Liver (tissue), 9 donors: ENCODE results near the gene ADAR. TPM values are rescaled to one million over a fixed set of nuclear protein-coding genes. Genes with fewer than 3 reads are reported as not detected.

Source experiments
- DNase-seq: peaks from one replicate; pipeline ENCODE4 v3.0.0-alpha.2; 2017; ENCODE audit warnings: low spot score
- H3K27ac ChIP-seq, 2 donors: one replicate each; pipeline ENCODE4 v1.7.0; 2013; ENCODE audit warnings: inconsistent platforms in 2 of 2, low read length in 2 of 2, control low read depth in 1 of 2, low read depth in 1 of 2, mild to moderate bottlenecking in 1 of 2
- H3K27me3 ChIP-seq, 4 donors: one replicate each; pipeline versions ENCODE4 v1.6.1 to v1.7.0; 2013; ENCODE audit warnings: low read length in 3 of 4, inconsistent platforms in 1 of 4, mild to moderate bottlenecking in 1 of 4, moderate library complexity in 1 of 4; ENCODE audit not compliant: control insufficient read depth in 4 of 4, insufficient read depth in 4 of 4
- H3K36me3 ChIP-seq, 4 donors: one replicate each; pipeline versions ENCODE4 v1.6.1 to v1.7.0; 2013; ENCODE audit warnings: low read length in 3 of 4, mild to moderate bottlenecking in 3 of 4, low read depth in 1 of 4, moderate library complexity in 1 of 4; ENCODE audit not compliant: control insufficient read depth in 4 of 4, insufficient read depth in 3 of 4
- H3K4me1 ChIP-seq, 4 donors: one replicate each; pipeline versions ENCODE4 v1.6.1 to v1.7.0; 2013; ENCODE audit warnings: low read length in 3 of 4, mild to moderate bottlenecking in 3 of 4, moderate library complexity in 1 of 4; ENCODE audit not compliant: control insufficient read depth in 4 of 4, insufficient read depth in 4 of 4
- H3K4me3 ChIP-seq, 3 donors: one replicate each; pipeline versions ENCODE4 v1.6.1 to v1.7.0; 2013; ENCODE audit warnings: low read length in 3 of 3, control low read depth in 1 of 3, low read depth in 1 of 3, mild to moderate bottlenecking in 1 of 3
- H3K9ac ChIP-seq, 2 donors: one replicate each; pipeline ENCODE4 v1.7.0; 2013; ENCODE audit warnings: low read length in 2 of 2, mild to moderate bottlenecking in 2 of 2, moderate library complexity in 2 of 2, control low read depth in 1 of 2, low read depth in 1 of 2
- H3K9me3 ChIP-seq, 4 donors: one replicate each; pipeline versions ENCODE4 v1.6.1 to v1.7.0; 2013; ENCODE audit warnings: low read length in 3 of 4; ENCODE audit not compliant: control insufficient read depth in 4 of 4
- EGR1 ChIP-seq, 2 donors: IDR thresholded peaks; 2 replicates each; pipeline ENCODE4 v1.6.1; 2016 to 2018; ENCODE audit warnings: antibody characterized with exemption in 2 of 2, low read depth in 2 of 2
- FOXA1 ChIP-seq: IDR thresholded peaks from 2 replicates; pipeline ENCODE4 v1.6.1; 2016; ENCODE audit warnings: antibody characterized with exemption
- FOXA2 ChIP-seq: IDR thresholded peaks from 2 replicates; pipeline ENCODE4 v1.6.1; 2016; ENCODE audit warnings: antibody characterized with exemption
- GABPA ChIP-seq, 2 donors: IDR thresholded peaks in 1 of 2; conservative IDR thresholded peaks in 1 of 2; 2 replicates each; pipeline ENCODE4 v1.6.1; 2016; ENCODE audit warnings: antibody characterized with exemption in 2 of 2, mild to moderate bottlenecking in 1 of 2, moderate library complexity in 1 of 2
- HNF4A ChIP-seq, 2 donors: conservative IDR thresholded peaks; 2 replicates each; pipeline ENCODE4 v1.6.1; 2016; ENCODE audit warnings: antibody characterized with exemption in 2 of 2, mild to moderate bottlenecking in 2 of 2
- HNF4G ChIP-seq: IDR thresholded peaks from 2 replicates; pipeline ENCODE4 v1.6.1; 2016; ENCODE audit warnings: antibody characterized with exemption
- JUND ChIP-seq, 2 donors: IDR thresholded peaks; 2 replicates each; pipeline ENCODE4 v1.6.1; 2016; ENCODE audit warnings: antibody characterized with exemption in 2 of 2
- NR2F2 ChIP-seq: IDR thresholded peaks from 2 replicates; pipeline ENCODE4 v1.6.1; 2016; ENCODE audit warnings: antibody characterized with exemption
- RAD21 ChIP-seq, 2 donors: IDR thresholded peaks; 2 replicates each; pipeline ENCODE4 v1.6.1; 2016; ENCODE audit warnings: antibody characterized with exemption in 2 of 2, mild to moderate bottlenecking in 2 of 2
- RXRA ChIP-seq, 2 donors: IDR thresholded peaks; 2 replicates each; pipeline ENCODE4 v1.6.1; 2017 to 2018; ENCODE audit warnings: antibody characterized with exemption in 2 of 2, mild to moderate bottlenecking in 1 of 2
- SP1 ChIP-seq: IDR thresholded peaks from 2 replicates; pipeline ENCODE4 v1.6.1; 2018; ENCODE audit warnings: antibody characterized with exemption, mild to moderate bottlenecking
- TAF1 ChIP-seq: conservative IDR thresholded peaks from 2 replicates; pipeline ENCODE4 v1.6.1; 2016; ENCODE audit warnings: antibody characterized with exemption, mild to moderate bottlenecking
- YY1 ChIP-seq: IDR thresholded peaks from 2 replicates; pipeline ENCODE4 v1.6.1; 2016; ENCODE audit warnings: antibody characterized with exemption, mild to moderate bottlenecking
- WGBS: extraction: QIAGEN DNeasy Blood & Tissue Kit; methylation state at CpG from one replicate; pipeline ENCODE4 v1.1.7; 2013; 5-methylcytosine and 5-hydroxymethylcytosine counted together
- polyA plus RNA-seq, 2 donors: library from polyadenylated mRNA; stranded (reverse) in 1 of 2; unstranded in 1 of 2; fragments of 200-250 nt in 1 of 2; fragments of >200 nt in 1 of 2; fragmentation: Nextera tagmentation in 1 of 2; extraction: Ambion mirVana in 1 of 2; gene quantifications; one replicate each; pipeline versions ENCODE4 v1.2.1 to v1.2.3, GENCODE V29; 2013 to 2015
- total RNA-seq, 2 donors: library from RNA; depleted of rRNA; stranded (reverse); fragments of >200 nt; gene quantifications; one replicate each; pipeline ENCODE4 v1.2.3, GENCODE V29; 2014
- TF ChIP-seq, protein P1 (sequence below): IDR thresholded peaks from 2 replicates; pipeline ENCODE4 v1.6.1; 2016; ENCODE audit warnings: antibody characterized with exemption
- TF ChIP-seq, protein P2 (sequence below): IDR thresholded peaks from 2 replicates; pipeline ENCODE4 v1.6.1; 2016; ENCODE audit warnings: antibody characterized with exemption
- TF ChIP-seq, protein P3 (sequence below): fragments of 150-350 bp; IDR thresholded peaks from 2 replicates; pipeline ENCODE4 v1.5.1; 2017; ENCODE audit warnings: improper control_type of control experiment, low read depth, low read length; ENCODE audit not compliant: missing input control
- TF ChIP-seq, protein P4 (sequence below): IDR thresholded peaks from 2 replicates; pipeline ENCODE4 v1.6.1; 2016; ENCODE audit warnings: antibody characterized with exemption
- TF ChIP-seq, protein P5 (sequence below): IDR thresholded peaks from 2 replicates; pipeline ENCODE4 v1.6.1; 2016; ENCODE audit warnings: antibody characterized with exemption, mild to moderate bottlenecking
- donor health status: healthy.
- donor health status: healthy.
- donor health status: healthy.
- donor health status: healthy.
- donor health status: healthy.

ADAR gene
- total and polyA plus RNA-seq, 4 donors, result 39.3 to 76.1 (median 51.1) TPM

DNA sequence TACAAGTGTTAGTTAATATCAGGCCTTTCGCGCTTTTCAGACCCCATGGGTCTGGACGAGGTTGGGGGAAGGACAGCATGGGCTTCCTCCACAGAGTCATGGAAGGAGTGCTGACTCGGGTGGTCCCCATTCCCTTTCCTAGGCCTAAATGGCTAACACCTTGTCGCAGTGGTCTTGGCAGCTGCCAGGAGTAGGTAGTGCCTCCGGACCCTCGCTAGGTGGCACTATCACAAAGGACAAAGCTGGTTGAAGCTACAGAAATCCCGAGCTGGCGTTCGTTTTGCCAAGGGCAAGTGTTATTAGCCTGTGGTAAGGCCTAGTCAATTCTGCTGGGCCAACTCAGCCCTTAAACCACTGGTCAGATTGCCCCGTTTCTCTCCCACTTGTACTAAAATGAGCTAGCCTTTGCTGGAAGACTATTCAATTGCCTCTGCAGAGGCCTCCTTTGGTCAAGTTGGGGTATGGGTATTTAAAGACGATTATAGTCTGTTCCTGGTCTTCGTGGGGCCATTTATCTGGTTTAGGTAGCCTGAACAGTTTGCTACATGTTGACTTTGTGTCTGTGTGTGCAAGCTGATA is 48.4 kb downstream of the ADAR start:
- 8% methylated on average over 13 of the region's 13 CpGs for WGBS

More for the DNA sequence above, 48.4 kb downstream of the ADAR start:
- H3K9ac ChIP-seq, result peak overlapping the region; percentile 58 to 81
- peak overlapping the region; percentile 69 to 86 (median 77) for H3K4me3 ChIP-seq
- H3K27ac ChIP-seq, result peak overlapping the region; percentile 88 to 95
- DNase-seq, result peak; percentile 81
- peaks cover 2 to 31% (median 23%) of the 10 kb centered on the region in 4 donors for H3K4me1 ChIP-seq
- TF ChIP-seq RAD21 (IDR thresholded peaks at IDR 0.05) (peak; percentile 97), NR2F2 (peak; percentile 21), HNF4A (conservative IDR thresholded peaks at IDR 0.05) (peak in 1 of 2 donors; percentile 36), HNF4G (no peak), JUND (IDR thresholded peaks at IDR 0.05) (peak in 1 of 2 donors; percentile 41), GABPA (IDR thresholded peaks at IDR 0.05 in 1 of 2, conservative IDR thresholded peaks at IDR 0.05 in 1 of 2) (no peak), TAF1 (no peak), YY1 (no peak), FOXA2 (no peak), FOXA1 (no peak), RXRA (IDR thresholded peaks at IDR 0.05) (peak in 1 of 2 donors; percentile 7), SP1 (no peak), EGR1 (IDR thresholded peaks at IDR 0.05; ENCODE audit: low read depth in 2 of 2) (no peak)
- TF ChIP-seq, protein P1, sequence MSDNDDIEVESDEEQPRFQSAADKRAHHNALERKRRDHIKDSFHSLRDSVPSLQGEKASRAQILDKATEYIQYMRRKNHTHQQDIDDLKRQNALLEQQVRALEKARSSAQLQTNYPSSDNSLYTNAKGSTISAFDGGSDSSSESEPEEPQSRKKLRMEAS, result no peak
- TF ChIP-seq, protein P2, sequence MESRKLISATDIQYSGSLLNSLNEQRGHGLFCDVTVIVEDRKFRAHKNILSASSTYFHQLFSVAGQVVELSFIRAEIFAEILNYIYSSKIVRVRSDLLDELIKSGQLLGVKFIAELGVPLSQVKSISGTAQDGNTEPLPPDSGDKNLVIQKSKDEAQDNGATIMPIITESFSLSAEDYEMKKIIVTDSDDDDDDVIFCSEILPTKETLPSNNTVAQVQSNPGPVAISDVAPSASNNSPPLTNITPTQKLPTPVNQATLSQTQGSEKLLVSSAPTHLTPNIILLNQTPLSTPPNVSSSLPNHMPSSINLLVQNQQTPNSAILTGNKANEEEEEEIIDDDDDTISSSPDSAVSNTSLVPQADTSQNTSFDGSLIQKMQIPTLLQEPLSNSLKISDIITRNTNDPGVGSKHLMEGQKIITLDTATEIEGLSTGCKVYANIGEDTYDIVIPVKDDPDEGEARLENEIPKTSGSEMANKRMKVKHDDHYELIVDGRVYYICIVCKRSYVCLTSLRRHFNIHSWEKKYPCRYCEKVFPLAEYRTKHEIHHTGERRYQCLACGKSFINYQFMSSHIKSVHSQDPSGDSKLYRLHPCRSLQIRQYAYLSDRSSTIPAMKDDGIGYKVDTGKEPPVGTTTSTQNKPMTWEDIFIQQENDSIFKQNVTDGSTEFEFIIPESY, result no peak
- TF ChIP-seq, protein P3, sequence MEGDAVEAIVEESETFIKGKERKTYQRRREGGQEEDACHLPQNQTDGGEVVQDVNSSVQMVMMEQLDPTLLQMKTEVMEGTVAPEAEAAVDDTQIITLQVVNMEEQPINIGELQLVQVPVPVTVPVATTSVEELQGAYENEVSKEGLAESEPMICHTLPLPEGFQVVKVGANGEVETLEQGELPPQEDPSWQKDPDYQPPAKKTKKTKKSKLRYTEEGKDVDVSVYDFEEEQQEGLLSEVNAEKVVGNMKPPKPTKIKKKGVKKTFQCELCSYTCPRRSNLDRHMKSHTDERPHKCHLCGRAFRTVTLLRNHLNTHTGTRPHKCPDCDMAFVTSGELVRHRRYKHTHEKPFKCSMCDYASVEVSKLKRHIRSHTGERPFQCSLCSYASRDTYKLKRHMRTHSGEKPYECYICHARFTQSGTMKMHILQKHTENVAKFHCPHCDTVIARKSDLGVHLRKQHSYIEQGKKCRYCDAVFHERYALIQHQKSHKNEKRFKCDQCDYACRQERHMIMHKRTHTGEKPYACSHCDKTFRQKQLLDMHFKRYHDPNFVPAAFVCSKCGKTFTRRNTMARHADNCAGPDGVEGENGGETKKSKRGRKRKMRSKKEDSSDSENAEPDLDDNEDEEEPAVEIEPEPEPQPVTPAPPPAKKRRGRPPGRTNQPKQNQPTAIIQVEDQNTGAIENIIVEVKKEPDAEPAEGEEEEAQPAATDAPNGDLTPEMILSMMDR, result peak; percentile 96
- TF ChIP-seq, protein P4, sequence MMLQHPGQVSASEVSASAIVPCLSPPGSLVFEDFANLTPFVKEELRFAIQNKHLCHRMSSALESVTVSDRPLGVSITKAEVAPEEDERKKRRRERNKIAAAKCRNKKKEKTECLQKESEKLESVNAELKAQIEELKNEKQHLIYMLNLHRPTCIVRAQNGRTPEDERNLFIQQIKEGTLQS, result no peak
- TF ChIP-seq, protein P5, sequence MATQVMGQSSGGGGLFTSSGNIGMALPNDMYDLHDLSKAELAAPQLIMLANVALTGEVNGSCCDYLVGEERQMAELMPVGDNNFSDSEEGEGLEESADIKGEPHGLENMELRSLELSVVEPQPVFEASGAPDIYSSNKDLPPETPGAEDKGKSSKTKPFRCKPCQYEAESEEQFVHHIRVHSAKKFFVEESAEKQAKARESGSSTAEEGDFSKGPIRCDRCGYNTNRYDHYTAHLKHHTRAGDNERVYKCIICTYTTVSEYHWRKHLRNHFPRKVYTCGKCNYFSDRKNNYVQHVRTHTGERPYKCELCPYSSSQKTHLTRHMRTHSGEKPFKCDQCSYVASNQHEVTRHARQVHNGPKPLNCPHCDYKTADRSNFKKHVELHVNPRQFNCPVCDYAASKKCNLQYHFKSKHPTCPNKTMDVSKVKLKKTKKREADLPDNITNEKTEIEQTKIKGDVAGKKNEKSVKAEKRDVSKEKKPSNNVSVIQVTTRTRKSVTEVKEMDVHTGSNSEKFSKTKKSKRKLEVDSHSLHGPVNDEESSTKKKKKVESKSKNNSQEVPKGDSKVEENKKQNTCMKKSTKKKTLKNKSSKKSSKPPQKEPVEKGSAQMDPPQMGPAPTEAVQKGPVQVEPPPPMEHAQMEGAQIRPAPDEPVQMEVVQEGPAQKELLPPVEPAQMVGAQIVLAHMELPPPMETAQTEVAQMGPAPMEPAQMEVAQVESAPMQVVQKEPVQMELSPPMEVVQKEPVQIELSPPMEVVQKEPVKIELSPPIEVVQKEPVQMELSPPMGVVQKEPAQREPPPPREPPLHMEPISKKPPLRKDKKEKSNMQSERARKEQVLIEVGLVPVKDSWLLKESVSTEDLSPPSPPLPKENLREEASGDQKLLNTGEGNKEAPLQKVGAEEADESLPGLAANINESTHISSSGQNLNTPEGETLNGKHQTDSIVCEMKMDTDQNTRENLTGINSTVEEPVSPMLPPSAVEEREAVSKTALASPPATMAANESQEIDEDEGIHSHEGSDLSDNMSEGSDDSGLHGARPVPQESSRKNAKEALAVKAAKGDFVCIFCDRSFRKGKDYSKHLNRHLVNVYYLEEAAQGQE, result peak; percentile 51
- H3K27me3 ChIP-seq, result no peaks in the 10 kb centered on the region
- peaks cover 5 to 12% (median 10%) of the 10 kb centered on the region in 4 donors for H3K36me3 ChIP-seq
- no peaks in the 10 kb centered on the region for H3K9me3 ChIP-seq
